Colonic mucosa (tissue), 4 donors: ENCODE results near the gene SDHAF2. TPM values are rescaled to one million over a fixed set of nuclear protein-coding genes. Genes with fewer than 3 reads are reported as not detected.
A peak's percentile ranks its signal among the peaks of the same experiment; 100 is the strongest.

Source experiments
- DNase-seq: peaks from one replicate; pipeline ENCODE4 v3.0.0-alpha.2; 2020
- H3K27ac ChIP-seq: fragments of 200-600 bp; one replicate; pipeline ENCODE4 v1.8.0; 2021
- H3K27me3 ChIP-seq: fragments of 200-600 bp; one replicate; pipeline ENCODE4 v1.8.0; 2021
- H3K36me3 ChIP-seq: fragments of 200-600 bp; one replicate; pipeline ENCODE4 v1.8.0; 2021
- H3K4me1 ChIP-seq: fragments of 200-600 bp; one replicate; pipeline ENCODE4 v1.8.0; 2021; ENCODE audit warnings: mild to moderate bottlenecking
- H3K4me3 ChIP-seq: fragments of 200-600 bp; one replicate; pipeline ENCODE4 v1.8.0; 2021
- H3K9ac ChIP-seq, 2 donors: one replicate each; pipeline ENCODE4 v1.7.0; 2013; ENCODE audit warnings: control low read depth in 2 of 2, low read depth in 2 of 2, low read length in 2 of 2
- H3K9me3 ChIP-seq: fragments of 200-600 bp; one replicate; pipeline ENCODE4 v1.8.0; 2021
- intact Hi-C: fragments of 100-400 bp; cut with DNase I; formaldehyde crosslinking; loops from one replicate; pipeline ENCODE4 v1.14.1; 2022
- total RNA-seq, 2 donors: library from RNA; stranded (reverse); fragmentation: NEBNext Ultra II Directional in 1 of 2; extraction: Animal tissue kit (Norgen Biotek cat#: 25700) in 1 of 2; gene quantifications; one replicate each; pipeline ENCODE4 v1.2.1, GENCODE V29; 2021
- TF ChIP-seq, protein P1 (sequence below): fragments of 200-600 bp; IDR thresholded peaks from one replicate; pipeline ENCODE4 v1.8.0; 2022; ENCODE audit warnings: antibody characterized with exemption, mild to moderate bottlenecking
- donor health status: healthy.
- donor health status: DM: no; HTN: no; CAD: no.
- donor health status: DM: no; HTN: no; CAD: no.

The SDHAF2 gene
- total RNA-seq, 2 donors from 2014 or later: 38.3 to 38.5 TPM

DNA sequence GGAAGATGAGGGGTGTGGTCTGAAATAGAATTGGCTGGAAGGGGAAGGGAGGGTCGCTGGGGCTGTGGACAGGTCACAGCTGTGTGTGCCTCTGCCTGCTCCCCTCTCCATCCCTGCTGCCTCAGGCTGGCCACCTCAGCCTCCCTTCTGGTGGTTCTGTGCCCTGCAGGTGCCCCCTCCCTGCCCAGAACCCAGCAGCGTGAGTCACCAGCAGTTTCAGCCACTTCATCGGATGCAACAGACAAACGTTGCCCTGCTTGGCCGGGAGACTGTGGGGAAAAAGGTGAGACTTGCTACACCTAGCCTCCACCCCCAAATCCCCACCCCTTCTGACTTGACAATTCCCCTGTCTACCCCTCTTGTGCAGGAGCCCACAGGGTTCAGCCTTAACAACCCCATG is 56.9 kb downstream of the SDHAF2 start:
- Histone ChIP-seq H3K9me3 (no peaks in the 10 kb centered on the region), H3K27ac (no peak overlapping the region), H3K36me3 (no peaks in the 10 kb centered on the region), H3K4me3 (no peak overlapping the region), H3K4me1 (no peaks in the 10 kb centered on the region), H3K27me3 (no peaks in the 10 kb centered on the region), H3K9ac (no peak overlapping the region)
- no peak for DNase-seq
- intact Hi-C loops: no loop called here
- TF ChIP-seq, protein P1, sequence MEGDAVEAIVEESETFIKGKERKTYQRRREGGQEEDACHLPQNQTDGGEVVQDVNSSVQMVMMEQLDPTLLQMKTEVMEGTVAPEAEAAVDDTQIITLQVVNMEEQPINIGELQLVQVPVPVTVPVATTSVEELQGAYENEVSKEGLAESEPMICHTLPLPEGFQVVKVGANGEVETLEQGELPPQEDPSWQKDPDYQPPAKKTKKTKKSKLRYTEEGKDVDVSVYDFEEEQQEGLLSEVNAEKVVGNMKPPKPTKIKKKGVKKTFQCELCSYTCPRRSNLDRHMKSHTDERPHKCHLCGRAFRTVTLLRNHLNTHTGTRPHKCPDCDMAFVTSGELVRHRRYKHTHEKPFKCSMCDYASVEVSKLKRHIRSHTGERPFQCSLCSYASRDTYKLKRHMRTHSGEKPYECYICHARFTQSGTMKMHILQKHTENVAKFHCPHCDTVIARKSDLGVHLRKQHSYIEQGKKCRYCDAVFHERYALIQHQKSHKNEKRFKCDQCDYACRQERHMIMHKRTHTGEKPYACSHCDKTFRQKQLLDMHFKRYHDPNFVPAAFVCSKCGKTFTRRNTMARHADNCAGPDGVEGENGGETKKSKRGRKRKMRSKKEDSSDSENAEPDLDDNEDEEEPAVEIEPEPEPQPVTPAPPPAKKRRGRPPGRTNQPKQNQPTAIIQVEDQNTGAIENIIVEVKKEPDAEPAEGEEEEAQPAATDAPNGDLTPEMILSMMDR: no peak

DNA sequence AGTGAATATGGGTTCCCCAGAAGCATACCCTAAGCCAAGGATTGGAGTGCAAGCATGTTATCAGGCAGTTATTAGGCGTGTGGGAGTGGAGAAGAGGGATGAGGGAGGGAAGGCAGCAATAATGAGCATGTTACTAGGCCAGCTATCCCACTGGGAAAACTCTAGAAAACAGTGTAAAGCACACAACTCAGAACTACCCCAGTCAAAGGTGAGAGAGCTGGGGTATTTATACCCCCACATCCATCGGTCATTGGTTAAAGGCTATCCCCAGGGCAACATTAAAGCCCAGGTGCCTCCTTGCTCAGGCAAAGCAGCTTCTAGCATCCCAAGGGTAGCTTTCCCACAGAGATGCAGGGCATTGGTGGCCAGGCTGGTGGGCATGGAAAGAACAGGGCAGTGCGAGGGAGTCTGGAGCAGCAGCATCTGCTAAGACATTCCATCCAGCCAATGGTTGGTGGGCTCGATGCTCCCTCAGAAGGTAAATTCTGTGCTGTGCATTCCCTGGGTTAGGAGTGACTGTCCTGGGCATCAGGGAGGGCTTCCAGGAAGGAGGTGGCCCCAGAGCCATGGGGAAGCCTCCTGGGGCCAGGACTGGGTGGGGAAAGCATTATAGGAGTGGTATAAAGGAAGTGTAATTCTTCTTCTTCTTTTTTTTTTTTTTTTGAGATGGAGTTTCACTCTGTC is 57.6 kb downstream of the SDHAF2 start:
- H3K9ac ChIP-seq: no peak overlapping the region
- no peaks in the 10 kb centered on the region for H3K36me3 ChIP-seq
- H3K27ac ChIP-seq: no peak overlapping the region
- TF ChIP-seq, protein P1: no peak
- H3K4me3 ChIP-seq: no peak overlapping the region
- H3K27me3 ChIP-seq: no peaks in the 10 kb centered on the region
- no peaks in the 10 kb centered on the region for H3K4me1 ChIP-seq
- no peak for DNase-seq
- intact Hi-C loops: no loop called here
- no peaks in the 10 kb centered on the region for H3K9me3 ChIP-seq

DNA sequence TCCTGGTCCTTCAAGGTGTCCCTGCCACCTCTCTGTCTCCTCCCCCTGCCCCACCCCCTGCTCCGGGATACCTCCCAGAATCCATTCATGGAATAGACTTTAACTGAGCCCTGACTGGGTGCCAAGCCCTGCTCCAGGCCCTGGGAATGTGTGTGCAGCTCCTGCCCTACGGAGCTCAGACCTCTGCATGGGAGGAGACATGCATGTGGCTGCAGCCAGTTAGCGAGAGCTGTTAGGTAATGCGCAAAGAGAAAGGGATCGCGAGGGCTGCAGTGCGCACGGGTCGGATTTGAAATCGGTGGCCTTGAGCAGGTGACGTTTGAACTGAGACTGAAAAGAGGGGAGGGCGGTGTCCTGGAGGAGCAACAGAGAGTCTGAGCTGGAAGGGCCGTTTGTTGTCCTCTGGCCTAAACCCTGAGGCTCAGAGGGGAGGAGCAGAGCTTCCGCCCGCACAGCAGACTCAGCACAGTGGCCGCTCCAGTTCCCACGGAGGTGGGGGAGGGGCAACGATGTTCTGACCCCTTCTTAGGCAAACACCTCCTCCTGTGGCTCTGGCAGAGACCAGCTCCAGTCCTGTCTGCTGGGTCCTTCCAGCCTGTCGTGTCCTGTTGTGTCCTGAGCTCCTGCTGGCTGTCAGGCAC is 58.8 kb downstream of the SDHAF2 start:
- no peaks in the 10 kb centered on the region for H3K36me3 ChIP-seq
- H3K27ac ChIP-seq: peak overlapping the region; percentile 53
- H3K27me3 ChIP-seq: no peaks in the 10 kb centered on the region
- H3K9ac ChIP-seq: peak overlapping the region in 1 of 2 donors; percentile 64
- TF ChIP-seq, protein P1: no peak
- peak; percentile 93 for DNase-seq
- intact Hi-C loops: no loop called here
- H3K4me3 ChIP-seq: peak overlapping the region; percentile 4
- H3K4me1 ChIP-seq: no peaks in the 10 kb centered on the region
- no peaks in the 10 kb centered on the region for H3K9me3 ChIP-seq

DNA sequence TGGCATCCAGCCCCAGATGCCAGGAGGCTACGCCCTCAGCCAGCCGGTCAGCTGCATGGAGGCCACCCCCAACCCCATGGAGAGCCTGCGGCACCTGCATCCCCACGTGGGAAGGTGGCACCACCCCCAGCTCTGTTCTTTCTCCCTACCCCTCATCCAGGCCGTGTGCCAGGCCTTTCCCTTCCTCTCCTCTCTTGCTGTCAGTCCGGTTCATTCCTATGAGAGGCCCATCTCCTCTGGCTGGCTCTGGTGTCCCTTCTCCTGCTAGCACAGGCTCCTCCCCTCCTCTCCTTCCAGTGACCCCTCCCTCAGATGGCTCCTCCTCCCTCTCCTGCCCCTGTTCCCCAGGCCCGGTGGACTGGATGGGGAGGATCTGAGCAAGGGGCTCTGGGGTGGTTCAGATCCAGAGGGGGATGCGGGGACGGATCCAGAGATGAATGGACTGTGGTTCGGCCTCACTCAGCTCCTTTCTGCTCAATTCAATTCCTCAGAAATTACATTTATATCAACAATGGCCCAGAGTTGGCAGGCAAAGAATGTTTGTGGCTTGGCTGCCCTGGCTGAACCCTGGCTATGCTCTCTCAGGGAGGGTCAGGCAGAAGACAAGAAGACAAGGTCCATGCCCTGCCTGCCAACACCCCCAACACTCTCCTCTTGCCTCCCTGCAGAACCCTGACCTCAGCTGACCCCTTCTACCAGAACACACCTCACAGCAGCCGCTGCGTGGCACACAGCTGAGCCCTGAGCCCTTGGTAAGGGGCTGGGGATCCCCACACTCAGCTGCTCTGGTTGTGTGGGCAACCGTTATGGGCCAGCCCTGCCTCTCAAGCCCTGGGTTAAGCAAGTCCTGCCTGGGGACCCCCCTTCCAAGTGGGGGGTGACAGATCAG is 60.2 kb downstream of the SDHAF2 start:
- H3K9me3 ChIP-seq: no peaks in the 10 kb centered on the region
- H3K36me3 ChIP-seq: no peaks in the 10 kb centered on the region
- no peak overlapping the region for H3K27ac ChIP-seq
- no peaks in the 10 kb centered on the region for H3K4me1 ChIP-seq
- H3K4me3 ChIP-seq: no peak overlapping the region
- intact Hi-C loops: no loop called here
- no peak overlapping the region for H3K9ac ChIP-seq
- DNase-seq: no peak
- TF ChIP-seq, protein P1: no peak
- H3K27me3 ChIP-seq: no peaks in the 10 kb centered on the region

DNA sequence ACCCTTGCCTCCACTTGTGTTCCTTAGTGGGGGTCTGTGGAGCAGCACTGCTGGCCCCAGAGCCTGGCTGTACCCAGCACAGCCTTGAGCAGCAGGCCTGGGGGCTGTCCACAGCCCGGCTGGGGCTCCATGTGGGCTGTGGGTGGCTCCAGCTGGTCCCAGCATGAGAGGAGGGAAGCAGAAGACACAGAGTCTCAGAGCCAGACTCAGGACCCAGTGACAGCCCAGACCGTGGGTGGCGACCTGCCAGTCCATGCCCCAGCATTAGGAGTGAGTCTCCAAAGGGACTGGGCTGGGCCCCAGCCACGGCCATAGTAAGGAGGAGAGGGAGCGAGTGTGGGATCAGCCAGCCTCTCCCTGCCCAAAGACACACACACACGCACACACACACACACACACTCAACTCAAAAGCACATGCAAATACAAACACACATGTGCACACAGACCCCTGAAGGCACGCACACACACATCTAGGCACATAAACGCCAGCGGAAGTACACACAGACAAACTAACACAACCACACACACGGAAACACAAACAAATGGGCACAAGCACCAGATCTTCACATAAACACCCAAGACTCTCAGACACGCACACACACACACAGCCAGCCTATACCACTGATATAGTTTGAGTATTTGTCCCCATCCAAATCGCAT is 61.9 kb downstream of the SDHAF2 start:
- no peaks in the 10 kb centered on the region for H3K27me3 ChIP-seq
- no peak for DNase-seq
- no peaks in the 10 kb centered on the region for H3K36me3 ChIP-seq
- intact Hi-C loops: no loop called here
- TF ChIP-seq, protein P1: no peak
- H3K4me3 ChIP-seq: no peak overlapping the region
- no peak overlapping the region for H3K27ac ChIP-seq
- H3K9ac ChIP-seq: no peak overlapping the region
- no peaks in the 10 kb centered on the region for H3K9me3 ChIP-seq
- no peaks in the 10 kb centered on the region for H3K4me1 ChIP-seq
